BLaER1 (cell line): ENCODE data around the gene AIMP1.

ENCODE experiments used
- H3K27ac ChIP-seq: shearing (Covaris generic); formaldehyde crosslinking; 2 replicates; pipeline ENCODE4 v1.8.1; 2022
- H3K27me3 ChIP-seq: shearing (Covaris generic); formaldehyde crosslinking; 2 replicates; pipeline ENCODE4 v1.8.1; 2022
- H3K36me3 ChIP-seq: shearing (Covaris generic); formaldehyde crosslinking; 2 replicates; pipeline ENCODE4 v1.8.1; 2022
- H3K4me1 ChIP-seq: shearing (Covaris generic); formaldehyde crosslinking; 2 replicates; pipeline ENCODE4 v1.8.1; 2022
- H3K4me2 ChIP-seq: shearing (Covaris generic); formaldehyde crosslinking; 2 replicates; pipeline ENCODE4 v1.8.1; 2022
- H3K4me3 ChIP-seq: shearing (Covaris generic); formaldehyde crosslinking; 2 replicates; pipeline ENCODE4 v1.8.1; 2022
- H3K9ac ChIP-seq: shearing (Covaris generic); formaldehyde crosslinking; 2 replicates; pipeline ENCODE4 v1.8.1; 2022
- H3K9me3 ChIP-seq: shearing (Covaris generic); formaldehyde crosslinking; 2 replicates; pipeline ENCODE4 v1.8.1; 2022
- H4K20me1 ChIP-seq: shearing (Covaris generic); formaldehyde crosslinking; 2 replicates; pipeline ENCODE4 v1.8.1; 2022
- Cebpa-rat ChIP-seq: shearing (Covaris generic); IDR thresholded peaks from 2 replicates; pipeline ENCODE4 v1.8.1; 2022

AIMP1 gene

DNA sequence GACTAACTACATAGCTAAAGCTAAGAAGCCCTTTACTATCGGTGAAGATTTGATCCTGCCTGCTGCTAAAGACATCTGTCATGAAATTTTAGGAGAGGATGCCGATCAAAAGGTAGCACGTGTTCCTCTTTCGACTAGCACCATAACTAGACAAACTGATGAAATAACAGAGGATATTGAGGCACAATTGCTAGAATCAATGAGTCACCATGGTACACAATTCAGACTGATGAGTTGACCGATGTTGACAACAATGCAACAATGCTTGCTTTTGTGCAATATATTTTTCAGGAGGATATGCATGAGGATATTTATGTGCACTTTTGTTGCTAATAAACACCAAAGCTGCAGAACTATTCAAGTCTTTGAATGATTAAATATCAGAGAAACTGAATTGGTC lies 24.7 kb upstream of the AIMP1 start:
- Histone ChIP-seq H3K9me3 (no peaks in the 10 kb centered on the region), H3K4me3 (no peak overlapping the region)

DNA sequence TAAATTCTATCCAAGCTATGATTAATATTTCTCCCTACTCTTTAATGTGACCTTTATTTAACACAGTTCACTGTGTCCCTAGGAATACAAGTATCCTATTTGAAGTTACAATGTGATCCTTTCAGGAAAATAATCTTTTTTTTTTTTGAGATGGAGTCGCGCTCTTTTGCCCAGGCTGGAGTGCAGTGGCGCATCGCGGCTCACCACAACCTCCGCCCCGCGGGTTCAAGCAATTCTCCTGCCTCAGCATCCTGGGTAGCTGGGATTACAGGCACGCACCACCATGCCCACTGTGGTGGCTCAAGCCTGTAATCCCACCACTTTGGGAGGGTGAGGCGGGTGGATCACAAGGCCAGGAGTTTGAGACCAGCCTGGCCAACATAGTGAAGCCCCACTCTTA lies 22.3 kb upstream of the AIMP1 start:
- no peaks in the 10 kb centered on the region for H3K27me3 ChIP-seq
- H3K9me3 ChIP-seq = no peaks in the 10 kb centered on the region
- peaks cover 62% of the 10 kb centered on the region for H3K36me3 ChIP-seq
- no peak overlapping the region for H3K9ac ChIP-seq
- no peak for TF ChIP-seq Cebpa-rat
- no peaks in the 10 kb centered on the region for H3K4me1 ChIP-seq
- H3K4me3 ChIP-seq = no peak overlapping the region
- H4K20me1 ChIP-seq = no peaks in the 10 kb centered on the region
- H3K27ac ChIP-seq = no peak overlapping the region
- no peak overlapping the region for H3K4me2 ChIP-seq

More for the DNA sequence above, 24.7 kb upstream of the AIMP1 start:
- no peaks in the 10 kb centered on the region for H4K20me1 ChIP-seq
- H3K36me3 ChIP-seq = peaks cover 66% of the 10 kb centered on the region
- H3K27me3 ChIP-seq = no peaks in the 10 kb centered on the region
- H3K4me2 ChIP-seq = no peak overlapping the region
- TF ChIP-seq Cebpa-rat = no peak
- H3K27ac ChIP-seq = no peak overlapping the region
- no peak overlapping the region for H3K9ac ChIP-seq
- no peaks in the 10 kb centered on the region for H3K4me1 ChIP-seq

DNA sequence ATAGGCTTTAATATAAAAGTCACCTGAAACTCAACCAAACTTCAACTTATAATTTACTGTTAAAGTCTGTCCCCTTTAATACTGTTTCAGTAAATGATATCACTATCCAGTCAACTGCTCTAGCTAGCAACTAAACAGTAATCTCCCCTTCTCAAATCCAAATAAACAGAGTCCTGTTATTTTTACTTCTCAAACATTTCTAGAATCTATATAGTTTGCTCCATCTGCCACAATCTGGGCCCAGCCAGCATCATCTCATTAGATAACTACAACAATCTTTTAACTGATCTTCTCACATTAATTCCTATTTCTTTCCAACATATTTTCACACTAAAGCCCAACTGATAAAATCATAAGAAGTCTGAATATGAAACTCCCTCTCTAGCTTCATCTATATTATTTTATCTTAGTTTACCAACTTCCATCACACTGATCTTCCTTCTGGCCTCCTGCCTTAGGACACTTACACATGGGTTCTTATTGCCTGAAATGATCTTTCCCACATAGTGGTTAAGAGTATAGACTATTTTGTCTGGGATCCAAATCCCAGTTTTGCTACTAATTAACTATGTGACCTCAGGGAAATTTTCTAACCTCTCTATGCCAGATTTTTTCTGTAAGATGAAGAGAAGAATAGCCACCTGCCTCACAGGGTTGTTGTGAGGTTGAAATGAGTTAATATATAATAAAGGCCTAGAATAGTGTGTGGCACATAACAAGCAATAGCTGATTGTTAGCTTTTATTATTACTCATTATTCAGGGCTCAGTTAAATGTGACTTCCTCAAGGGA lies 18.9 kb upstream of the AIMP1 start:
- Histone ChIP-seq H4K20me1 (peaks cover 5% of the 10 kb centered on the region; the same call in 1 of the 2 replicates), H3K36me3 (peaks cover 59% of the 10 kb centered on the region), H3K4me2 (no peak overlapping the region), H3K27ac (no peak overlapping the region), H3K4me3 (no peak overlapping the region), H3K4me1 (no peaks in the 10 kb centered on the region), H3K9me3 (no peaks in the 10 kb centered on the region), H3K27me3 (no peaks in the 10 kb centered on the region), H3K9ac (no peak overlapping the region)
- no peak for TF ChIP-seq Cebpa-rat

DNA sequence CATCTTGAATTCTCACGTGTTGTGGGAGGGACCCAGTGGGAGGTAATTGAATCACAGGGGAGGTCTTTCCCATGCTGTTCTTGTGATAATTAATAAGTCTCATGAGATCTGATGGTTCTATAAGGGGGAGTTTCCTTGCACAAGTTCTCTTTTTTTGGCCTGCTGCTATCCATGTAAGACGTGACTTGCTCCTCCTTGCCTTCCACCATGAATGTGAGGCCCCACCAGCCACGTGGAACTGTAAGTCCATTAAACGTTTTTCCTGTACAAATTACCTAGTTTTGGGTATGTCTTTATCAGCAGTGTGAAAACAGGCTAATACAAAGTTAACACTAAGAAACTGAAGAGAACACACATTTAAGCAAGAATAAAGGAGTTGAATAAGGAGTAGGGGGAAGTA lies 16.4 kb upstream of the AIMP1 start:
- Histone ChIP-seq H3K9me3 (no peaks in the 10 kb centered on the region), H3K9ac (no peak overlapping the region), H3K27me3 (no peaks in the 10 kb centered on the region), H3K4me3 (no peak overlapping the region), H3K4me1 (no peaks in the 10 kb centered on the region), H4K20me1 (peaks cover 8% of the 10 kb centered on the region; the same call in 1 of the 2 replicates), H3K36me3 (peaks cover 47% of the 10 kb centered on the region), H3K4me2 (no peak overlapping the region), H3K27ac (no peak overlapping the region)
- TF ChIP-seq Cebpa-rat = no peak

DNA sequence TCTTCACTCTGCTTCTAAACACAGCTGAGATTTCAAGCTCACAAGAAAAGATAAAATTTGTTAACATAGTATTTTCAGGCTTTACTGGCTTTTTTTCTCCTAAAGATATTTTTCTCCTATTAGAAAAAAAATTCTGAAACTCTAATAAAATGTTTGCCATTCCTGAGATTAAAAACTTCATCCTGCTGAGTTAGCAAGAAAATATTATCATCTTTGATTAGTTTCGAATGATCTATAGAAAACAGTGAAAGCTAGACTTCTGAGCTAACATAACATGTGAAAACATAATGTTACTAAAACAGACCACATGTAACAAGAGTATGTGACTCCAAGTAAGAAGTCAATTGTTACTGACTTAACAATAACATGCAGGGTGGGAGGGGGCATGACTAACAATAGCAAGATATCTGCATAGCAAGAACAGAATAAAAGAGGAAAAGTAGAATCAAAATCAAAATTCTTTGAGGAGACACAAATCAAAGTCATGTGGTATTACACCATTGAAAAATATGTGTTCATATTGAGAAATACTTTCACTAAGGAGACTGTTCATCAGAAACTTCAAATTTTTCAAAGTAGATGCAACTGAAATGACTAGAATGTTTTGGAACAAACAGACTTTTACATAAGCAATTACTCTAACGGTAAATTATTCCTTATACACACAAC lies 14.8 kb upstream of the AIMP1 start:
- Histone ChIP-seq H3K36me3 (peaks cover 48% of the 10 kb centered on the region), H3K4me3 (no peak overlapping the region), H3K9ac (no peak overlapping the region), H3K4me1 (no peaks in the 10 kb centered on the region), H3K9me3 (no peaks in the 10 kb centered on the region), H4K20me1 (peaks cover 8% of the 10 kb centered on the region; the same call in 1 of the 2 replicates), H3K4me2 (no peak overlapping the region), H3K27me3 (no peaks in the 10 kb centered on the region), H3K27ac (no peak overlapping the region)
- TF ChIP-seq Cebpa-rat = no peak

DNA sequence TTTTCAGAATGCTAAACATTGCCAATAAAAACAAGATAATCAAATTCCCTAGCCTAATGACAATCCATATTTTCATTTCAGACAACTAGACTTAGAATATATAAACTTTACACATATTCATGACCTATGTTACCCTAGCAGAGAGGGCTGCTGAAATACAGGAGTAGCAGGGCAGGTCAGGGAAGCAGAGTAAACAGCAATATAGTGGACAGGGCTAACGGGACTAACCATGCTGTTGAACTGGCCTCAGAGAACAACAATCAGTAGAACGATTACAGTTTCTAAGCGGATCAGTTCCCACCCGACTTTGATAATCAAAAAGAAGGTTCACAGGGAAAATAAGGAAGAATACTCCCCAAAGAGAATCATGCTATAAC lies 14.3 kb upstream of the AIMP1 start:
- H3K27ac ChIP-seq = no peak overlapping the region
- no peaks in the 10 kb centered on the region for H3K9me3 ChIP-seq
- TF ChIP-seq Cebpa-rat = no peak
- peaks cover 8% of the 10 kb centered on the region; the same call in 1 of the 2 replicates for H4K20me1 ChIP-seq
- no peak overlapping the region for H3K9ac ChIP-seq
- H3K4me1 ChIP-seq = no peaks in the 10 kb centered on the region
- no peak overlapping the region for H3K4me3 ChIP-seq
- peaks cover 53% of the 10 kb centered on the region for H3K36me3 ChIP-seq
- no peak overlapping the region for H3K4me2 ChIP-seq
- no peaks in the 10 kb centered on the region for H3K27me3 ChIP-seq

DNA sequence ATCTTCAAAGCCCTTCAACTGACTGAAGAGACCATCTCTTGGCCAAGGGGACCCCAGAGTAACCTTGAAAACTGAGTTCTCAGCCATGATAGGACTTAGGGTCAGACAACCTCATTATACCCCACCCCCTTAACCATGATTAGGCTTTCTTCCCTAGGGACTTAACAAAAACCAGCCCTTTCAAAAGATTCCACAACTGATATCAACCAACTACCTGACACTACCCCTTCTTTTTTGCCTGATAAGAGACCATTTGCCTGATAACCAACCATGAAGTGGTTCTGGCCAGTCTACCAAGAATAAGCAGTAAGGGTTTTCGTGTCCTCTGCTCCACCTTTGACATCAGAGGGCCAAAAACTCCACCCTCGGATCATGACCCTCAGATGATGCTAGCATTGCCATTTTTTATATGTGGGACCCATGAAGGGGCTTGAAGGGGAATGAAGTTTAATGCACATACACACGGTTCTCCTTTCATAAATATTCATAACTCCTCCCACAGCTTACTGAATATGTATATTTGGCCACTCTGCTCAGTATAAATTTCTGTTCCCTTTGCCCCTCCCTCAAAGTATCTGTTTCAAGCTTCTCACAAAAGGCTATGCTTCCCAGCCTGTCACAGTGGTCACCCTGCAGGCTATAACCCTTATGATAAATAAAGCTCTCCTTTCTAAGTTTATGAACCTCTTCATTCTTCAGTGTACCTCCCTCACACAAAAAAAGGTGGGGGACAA lies 12.6 kb upstream of the AIMP1 start:
- H3K27ac ChIP-seq = no peak overlapping the region
- H3K9me3 ChIP-seq = no peaks in the 10 kb centered on the region
- TF ChIP-seq Cebpa-rat = no peak
- H3K36me3 ChIP-seq = peaks cover 54% of the 10 kb centered on the region
- no peaks in the 10 kb centered on the region for H3K4me1 ChIP-seq
- H3K4me2 ChIP-seq = no peak overlapping the region
- no peak overlapping the region for H3K9ac ChIP-seq
- H4K20me1 ChIP-seq = peaks cover 8% of the 10 kb centered on the region; the same call in 1 of the 2 replicates
- H3K27me3 ChIP-seq = no peaks in the 10 kb centered on the region
- no peak overlapping the region for H3K4me3 ChIP-seq

DNA sequence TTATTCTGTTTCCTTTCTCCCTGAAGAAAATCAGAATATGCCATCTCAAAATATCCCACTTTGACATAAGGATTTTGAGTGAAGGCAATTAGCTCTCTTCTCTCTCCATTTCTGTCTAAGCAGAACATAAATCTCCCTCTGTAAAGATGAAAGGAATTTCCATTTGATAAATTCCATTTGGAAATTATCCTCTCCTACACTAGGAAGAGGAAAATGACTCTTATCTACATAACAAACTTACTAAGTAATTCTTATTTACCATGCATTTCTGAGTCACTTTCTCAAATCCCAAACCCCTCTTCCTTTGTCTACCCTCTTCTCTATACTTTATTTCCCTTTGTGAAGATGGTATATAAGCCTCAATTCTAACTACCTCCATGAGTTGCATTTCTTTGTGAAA lies 11.7 kb upstream of the AIMP1 start:
- peaks cover 8% of the 10 kb centered on the region; the same call in 1 of the 2 replicates for H4K20me1 ChIP-seq
- no peak for TF ChIP-seq Cebpa-rat
- no peak overlapping the region for H3K4me3 ChIP-seq
- peaks cover 51% of the 10 kb centered on the region for H3K36me3 ChIP-seq
- no peaks in the 10 kb centered on the region for H3K27me3 ChIP-seq
- no peaks in the 10 kb centered on the region for H3K9me3 ChIP-seq
- H3K27ac ChIP-seq = no peak overlapping the region
- no peaks in the 10 kb centered on the region for H3K4me1 ChIP-seq
- H3K9ac ChIP-seq = no peak overlapping the region
- no peak overlapping the region for H3K4me2 ChIP-seq

GRCh38 chr4:106305435-106306055 lies 10.8 kb upstream of the AIMP1 start:
- H3K4me2 ChIP-seq = no peak overlapping the region
- no peak overlapping the region for H3K4me3 ChIP-seq
- no peaks in the 10 kb centered on the region for H3K4me1 ChIP-seq
- no peaks in the 10 kb centered on the region for H3K27me3 ChIP-seq
- H3K36me3 ChIP-seq = peaks cover 44% of the 10 kb centered on the region
- H4K20me1 ChIP-seq = peaks cover 8% of the 10 kb centered on the region; the same call in 1 of the 2 replicates
- no peak for TF ChIP-seq Cebpa-rat
- H3K9ac ChIP-seq = no peak overlapping the region
- no peak overlapping the region for H3K27ac ChIP-seq
- H3K9me3 ChIP-seq = no peaks in the 10 kb centered on the region
